Loucy (cell line): Measurements from ENCODE around the gene FRMD5.

Source experiments
- H2AFZ ChIP-seq: fragments of 200-600 bp; sonication (generic); 2 replicates; pipeline ENCODE4 v1.6.0; 2016; ENCODE audit warnings: antibody characterized with exemption, mild to moderate bottlenecking, low read length, moderate library complexity
- H3F3A ChIP-seq: fragments of 200-600 bp; 2 replicates; pipeline ENCODE4 v1.6.0; 2016; ENCODE audit warnings: antibody characterized with exemption, low read depth, mild to moderate bottlenecking
- H3K27me3 ChIP-seq: fragments of 200-600 bp; sonication (generic); 2 replicates; pipeline ENCODE4 v1.6.1; 2014; ENCODE audit warnings: low read length, mild to moderate bottlenecking; ENCODE audit not compliant: insufficient read depth, poor library complexity, severe bottlenecking
- H3K36me3 ChIP-seq: fragments of 200-600 bp; sonication (generic); 2 replicates; pipeline ENCODE4 v1.6.1; 2016; ENCODE audit warnings: low read length; ENCODE audit not compliant: insufficient read depth
- H3K4me1 ChIP-seq: fragments of 200-600 bp; sonication (generic); 2 replicates; pipeline ENCODE4 v1.5.1; 2014; ENCODE audit warnings: low read length, mild to moderate bottlenecking; ENCODE audit not compliant: insufficient read depth, poor library complexity, severe bottlenecking
- H3K4me2 ChIP-seq: fragments of 200-600 bp; sonication (generic); 2 replicates; pipeline ENCODE4 v1.6.0; 2014; ENCODE audit warnings: antibody characterized with exemption, low read length, low read depth, mild to moderate bottlenecking; ENCODE audit not compliant: poor library complexity, severe bottlenecking
- H3K4me3 ChIP-seq: fragments of 200-600 bp; sonication (generic); 2 replicates; pipeline ENCODE4 v1.5.1; 2014; ENCODE audit warnings: low read length, mild to moderate bottlenecking, mixed read lengths; ENCODE audit not compliant: poor library complexity, severe bottlenecking
- H3K79me2 ChIP-seq: fragments of 200-600 bp; sonication (generic); 2 replicates; pipeline ENCODE4 v1.6.1; 2014; ENCODE audit warnings: low read length; ENCODE audit not compliant: insufficient read depth
- H3K9ac ChIP-seq: fragments of 200-600 bp; sonication (generic); 2 replicates; pipeline ENCODE4 v1.6.0; 2014; ENCODE audit warnings: mild to moderate bottlenecking, low read depth, low read length, moderate library complexity; ENCODE audit not compliant: poor library complexity, severe bottlenecking
- H3K9me2 ChIP-seq: fragments of 200-600 bp; sonication (generic); replicated peaks from 2 replicates; pipeline ENCODE4 v1.6.1; 2016; ENCODE audit warnings: low read depth, low read length, mixed read lengths
- H3K9me3 ChIP-seq: fragments of 200-600 bp; sonication (generic); 2 replicates; pipeline ENCODE4 v1.6.1; 2014; ENCODE audit warnings: mild to moderate bottlenecking, antibody characterized with exemption, low read length, low read depth; ENCODE audit not compliant: insufficient read depth
- H4K20me1 ChIP-seq: fragments of 200-600 bp; sonication (generic); 2 replicates; pipeline ENCODE4 v1.6.0; 2014; ENCODE audit warnings: antibody characterized with exemption, low read length, mild to moderate bottlenecking; ENCODE audit not compliant: insufficient read depth, poor library complexity, severe bottlenecking
- CTCF ChIP-seq: fragments of 200-600 bp; sonication (generic); conservative IDR thresholded peaks from 2 replicates; pipeline ENCODE4 v1.5.1; 2014; ENCODE audit warnings: mild to moderate bottlenecking, antibody characterized with exemption, low read length
- EZH2phosphoT487 ChIP-seq: fragments of 200-600 bp; IDR thresholded peaks from 2 replicates; pipeline ENCODE4 v1.6.1; 2018; ENCODE audit warnings: antibody characterized with exemption, mild to moderate bottlenecking, moderate library complexity, borderline replicate concordance

Gene FRMD5

GRCh38 chr15:44128443-44128842, 66.6 kb downstream of the FRMD5 start:
- Histone ChIP-seq H3K4me3 (no peak overlapping the region), H3K79me2 (no peaks in the 10 kb centered on the region)

GRCh38 chr15:44125879-44126278, 69.2 kb downstream of the FRMD5 start:
- Histone ChIP-seq H3K4me1 (no peaks in the 10 kb centered on the region), H3F3A (no peaks in the 10 kb centered on the region), H3K79me2 (no peaks in the 10 kb centered on the region), H3K36me3 (no peaks in the 10 kb centered on the region), H4K20me1 (no peaks in the 10 kb centered on the region), H3K9me2 (no peaks in the 10 kb centered on the region), H3K9ac (no peak overlapping the region), H3K4me3 (no peak overlapping the region), H3K27me3 (no peaks in the 10 kb centered on the region), H2AFZ (no peak overlapping the region), H3K9me3 (no peaks in the 10 kb centered on the region), H3K4me2 (no peak overlapping the region)
- TF ChIP-seq EZH2phosphoT487 = no peak
- no peak for TF ChIP-seq CTCF

More at GRCh38 chr15:44128443-44128842, 66.6 kb downstream of the FRMD5 start:
- H3K4me1 ChIP-seq = no peaks in the 10 kb centered on the region
- TF ChIP-seq EZH2phosphoT487 = no peak
- no peak for TF ChIP-seq CTCF
- no peaks in the 10 kb centered on the region for H3F3A ChIP-seq
- no peaks in the 10 kb centered on the region for H4K20me1 ChIP-seq
- H3K9me3 ChIP-seq = no peaks in the 10 kb centered on the region
- no peaks in the 10 kb centered on the region for H3K27me3 ChIP-seq
- H2AFZ ChIP-seq = no peak overlapping the region
- no peaks in the 10 kb centered on the region for H3K9me2 ChIP-seq
- no peak overlapping the region for H3K9ac ChIP-seq
- no peaks in the 10 kb centered on the region for H3K36me3 ChIP-seq
- no peak overlapping the region for H3K4me2 ChIP-seq

GRCh38 chr15:44102675-44103254, 92.3 kb downstream of the FRMD5 start:
- H3K9me2 ChIP-seq = no peaks in the 10 kb centered on the region
- no peaks in the 10 kb centered on the region for H3K9me3 ChIP-seq
- H3K4me1 ChIP-seq = no peaks in the 10 kb centered on the region
- no peaks in the 10 kb centered on the region for H3K36me3 ChIP-seq
- no peak overlapping the region for H3K4me3 ChIP-seq
- H3K27me3 ChIP-seq = no peaks in the 10 kb centered on the region
- H3K4me2 ChIP-seq = no peak overlapping the region
- TF ChIP-seq CTCF (no peak), EZH2phosphoT487 (no peak)
- H2AFZ ChIP-seq = no peak overlapping the region
- H3F3A ChIP-seq = no peaks in the 10 kb centered on the region
- H4K20me1 ChIP-seq = no peaks in the 10 kb centered on the region
- no peak overlapping the region for H3K9ac ChIP-seq
- no peaks in the 10 kb centered on the region for H3K79me2 ChIP-seq
